GM12878 (cell line): ENCODE data around the gene TGM6. TPM values are rescaled to one million over a fixed set of nuclear protein-coding genes. Genes with fewer than 3 reads are reported as not detected.

Experiments used
- ATAC-seq: fragments of 200-7000 bp; cut with Tn5 transposase; 3 replicates; pipeline ENCODE4 v1.9.1; 2020; ENCODE audit warnings: mild to moderate bottlenecking, moderate library complexity
- BruUV-seq: library from RNA; stranded (reverse); fragments of 400-500 nt; replicated peaks from 2 replicates; lab custom pipeline; 2021; lab: Mats Ljungman, UMichigan
- CTCF ChIA-PET: fragments of 300-600 bp; sonication (Branson Sonifier 250); formaldehyde crosslinking; extraction: SDS; loops from one replicate; lab custom pipeline; 2021; ENCODE audit warnings: inconsistent platforms; lab: Yijun Ruan, JAX
- POLR2A ChIA-PET: fragments of 350-600 bp; formaldehyde crosslinking; extraction: SDS; loops from one replicate; lab custom pipeline; 2021; ENCODE audit warnings: inconsistent platforms; lab: Charles Lee
- RAD21 ChIA-PET: fragments of 300-600 bp; sonication (Branson Sonifier 250); formaldehyde crosslinking; loops from one replicate; lab custom pipeline; 2023; ENCODE audit warnings: antibody characterized with exemption; ENCODE audit not compliant: unreplicated experiment; lab: Charles Lee
- SMC1A ChIA-PET: fragments of 300-600 bp; sonication (Branson Sonifier 250); formaldehyde crosslinking; loops from one replicate; lab custom pipeline; 2023; ENCODE audit not compliant: unreplicated experiment, uncharacterized antibody; lab: Charles Lee
- DNase-seq: peaks from one replicate; pipeline ENCODE4 v3.0.0-alpha.2; 2011; ENCODE audit warnings: low read depth, low spot score
- FAIRE-seq: peaks from 3 replicates; lab custom pipeline; 2011; peaks lifted over from hg19 to GRCh38; lab: Jason Lieb, UNC
- H2AFZ ChIP-seq: 2 replicates; pipeline ENCODE4 v1.6.0; 2011; ENCODE audit warnings: low read depth, low read length, control low read depth; ENCODE audit not compliant: control insufficient read depth
- H3K27ac ChIP-seq: 2 replicates; pipeline ENCODE4 v1.5.1; 2011; ENCODE audit warnings: control low read depth; ENCODE audit not compliant: control insufficient read depth, insufficient read depth
- H3K27me3 ChIP-seq, 2 experiments: replicated peaks in 1 of 2; 2 replicates each; pipeline versions ENCODE4 v1.6.0 to v1.6.1; 2011; ENCODE audit warnings: low read length in 1 of 2; ENCODE audit not compliant: control insufficient read depth in 2 of 2, insufficient read depth in 2 of 2
- H3K36me3 ChIP-seq, 2 experiments: 2 replicates each; pipeline ENCODE4 v1.5.1; 2011; ENCODE audit warnings: low read length in 1 of 2; ENCODE audit not compliant: control insufficient read depth in 2 of 2, insufficient read depth in 2 of 2
- H3K4me1 ChIP-seq: 2 replicates; pipeline ENCODE4 v1.6.1; 2011; ENCODE audit warnings: mild to moderate bottlenecking, low read length, moderate library complexity, mixed read lengths; ENCODE audit not compliant: control insufficient read depth, insufficient read depth
- H3K4me2 ChIP-seq: 2 replicates; pipeline ENCODE4 v1.6.0; 2011; ENCODE audit warnings: control low read depth; ENCODE audit not compliant: control insufficient read depth, insufficient read depth
- H3K4me3 ChIP-seq: fragments of 200-600 bp; sonication (generic); 2 replicates; pipeline ENCODE4 v1.5.1; 2016
- H3K79me2 ChIP-seq: 2 replicates; pipeline ENCODE4 v1.6.0; 2011; ENCODE audit warnings: low read length; ENCODE audit not compliant: control insufficient read depth, insufficient read depth
- H3K9ac ChIP-seq: 2 replicates; pipeline ENCODE4 v1.8.0; 2011; ENCODE audit warnings: low read length, control low read depth, mixed read lengths; ENCODE audit not compliant: control insufficient read depth, insufficient read depth
- H3K9me3 ChIP-seq: replicated peaks from 3 replicates; pipeline ENCODE4 v1.5.1; 2011; ENCODE audit warnings: mild to moderate bottlenecking, low read length; ENCODE audit not compliant: control insufficient read depth, insufficient read depth
- H4K20me1 ChIP-seq: 2 replicates; pipeline ENCODE4 v1.6.0; 2011; ENCODE audit not compliant: control insufficient read depth, insufficient read depth
- ATF2 ChIP-seq: IDR thresholded peaks from 2 replicates; pipeline ENCODE4 v1.6.1; 2012; ENCODE audit warnings: low read length, inconsistent platforms
- BCL11A ChIP-seq: IDR thresholded peaks from 2 replicates; pipeline ENCODE4 v1.6.1; 2011; ENCODE audit warnings: low read depth, low read length
- CUX1 ChIP-seq: IDR thresholded peaks from 2 replicates; pipeline ENCODE4 v1.6.1; 2012; ENCODE audit warnings: improper control_type of control experiment, low read depth, low read length; ENCODE audit not compliant: insufficient replicate concordance
- EED ChIP-seq: sonication (generic); IDR thresholded peaks from 2 replicates; pipeline ENCODE4 v1.6.1; 2016; ENCODE audit warnings: antibody characterized with exemption, low read depth
- FOS ChIP-seq: IDR thresholded peaks from 3 replicates; pipeline ENCODE4 v1.6.1; 2011; ENCODE audit warnings: borderline replicate concordance; ENCODE audit not compliant: insufficient read length; ENCODE audit errors: extremely low read depth
- KLF5 ChIP-seq: fragments of 450-650 bp; IDR thresholded peaks from 2 replicates; pipeline ENCODE4 v1.6.1; 2014; ENCODE audit warnings: mild to moderate bottlenecking; ENCODE audit not compliant: partially characterized antibody
- MEF2A ChIP-seq: IDR thresholded peaks from 2 replicates; pipeline ENCODE4 v1.6.1; 2011; ENCODE audit warnings: low read depth, mild to moderate bottlenecking, low read length, moderate library complexity; ENCODE audit not compliant: insufficient read depth
- MYB ChIP-seq: fragments of 150-350 bp; IDR thresholded peaks from 2 replicates; pipeline ENCODE4 v1.6.1; 2014; ENCODE audit warnings: mild to moderate bottlenecking, low read depth, low read length, borderline replicate concordance
- POU2F2 ChIP-seq: IDR thresholded peaks from 3 replicates; pipeline ENCODE4 v1.6.1; 2011; ENCODE audit warnings: low read depth, mild to moderate bottlenecking, low read length, borderline replicate concordance
- SKIL ChIP-seq: fragments of 450-650 bp; IDR thresholded peaks from 2 replicates; pipeline ENCODE4 v1.6.1; 2017; ENCODE audit warnings: mild to moderate bottlenecking, low read depth, inconsistent platforms; ENCODE audit not compliant: poor library complexity, severe bottlenecking
- SREBF2 ChIP-seq: IDR thresholded peaks from 2 replicates; pipeline ENCODE4 v1.6.1; 2012; ENCODE audit warnings: mild to moderate bottlenecking, low read length
- SUPT20H ChIP-seq: IDR thresholded peaks from 2 replicates; pipeline ENCODE4 v1.6.1; 2011; ENCODE audit warnings: low read depth, mild to moderate bottlenecking, low read length, moderate library complexity, borderline replicate concordance; ENCODE audit not compliant: control insufficient read depth
- TCF12 ChIP-seq: IDR thresholded peaks from 2 replicates; pipeline ENCODE4 v1.6.1; 2011; ENCODE audit warnings: low read depth, mild to moderate bottlenecking, low read length
- YBX1 ChIP-seq: fragments of 450-650 bp; IDR thresholded peaks from 2 replicates; pipeline ENCODE4 v1.6.1; 2016; ENCODE audit warnings: antibody characterized with exemption
- ZZZ3 ChIP-seq: IDR thresholded peaks from 2 replicates; pipeline ENCODE4 v1.6.1; 2011; ENCODE audit warnings: low read depth; ENCODE audit not compliant: control insufficient read depth, insufficient read length
- WGBS: methylation state at CpG from one replicate; pipeline ENCODE4 v1.1.6; 2016; ENCODE audit warnings: low lambda C conversion rate; ENCODE audit not compliant: insufficient replicate concordance, insufficient coverage; ENCODE audit errors: missing lambda C conversion rate; 5-methylcytosine and 5-hydroxymethylcytosine counted together
- in situ Hi-C: fragments of 300-500 bp; cut with MboI; formaldehyde crosslinking; loops from 9 replicates; pipeline ENCODE4 v1.14.3; 2018; ENCODE audit warnings: mixed read lengths
- intact Hi-C: fragments of 100-400 bp; cut with micrococcal nuclease; formaldehyde crosslinking; loops from one replicate; pipeline ENCODE4 v1.14.2; 2022; ENCODE audit not compliant: unreplicated experiment
- polyA plus RNA-seq, 11 experiments: library from polyadenylated mRNA; depleted of rRNA in 4 of 11; unstranded in 6 of 11; stranded (reverse) in 5 of 11; fragments of >200 nt; fragmentation: Nextera tagmentation in 4 of 11; fragmentation: Illumina TruSeq in 1 of 11; extraction: Ambion mirVana in 4 of 11; extraction: Trizol in 1 of 11; gene quantifications; 1 replicate in 1 of 11; 2 replicates in 10 of 11; pipeline versions ENCODE4 v1.2.1 to v1.2.3, GENCODE V29; 2011 to 2016; ENCODE audit warnings: inconsistent platforms in 2 of 11, missing spikeins in 2 of 11, low read depth in 1 of 11
- total RNA-seq, 4 experiments: library from RNA; depleted of rRNA in 3 of 4; stranded (reverse); fragments of >200 nt in 3 of 4; fragmentation: Illumina TruSeq in 1 of 4; extraction: Trizol in 1 of 4; gene quantifications; 2 replicates each; pipeline versions ENCODE4 v1.2.1 to v1.2.3, GENCODE V29; 2013 to 2021

The TGM6 gene
- total and polyA plus RNA-seq, 10 of the 15 experiments (the other 5 are each of a cell fraction or from before 2014, with no cell fraction given), result not detected

- intact Hi-C loops (no loop called here), in situ Hi-C loops (no loop called here)
- H4K20me1 ChIP-seq, result no peaks in the 10 kb centered on the region
- no peaks in the 10 kb centered on the region for H3K79me2 ChIP-seq
- no peak overlapping the region for H3K9ac ChIP-seq
- POLR2A ChIA-PET, result no interaction called here
- TF ChIP-seq TCF12 (no peak), SREBF2 (no peak), POU2F2 (no peak), SUPT20H (no peak), YBX1 (no peak), KLF5 (no peak), ATF2 (no peak), CUX1 (no peak), FOS (no peak), EED (no peak), MEF2A (no peak), ZZZ3 (no peak), BCL11A (no peak), SKIL (no peak), MYB (no peak)
- TF ChIP-seq, all 136 proteins: peak for 0
- no peak for FAIRE-seq
- Histone ChIP-seq H3K36me3 (no peaks in the 10 kb centered on the region), H3K4me3 (no peak overlapping the region), H3K4me2 (no peak overlapping the region), H3K4me1 (no peaks in the 10 kb centered on the region), H2AFZ (no peak overlapping the region), H3K27ac (no peak overlapping the region), H3K27me3 (0 out of 4 replicates have a peak, but pooled peaks cover 0 to 2% of the 10 kb centered on the region in 2 experiments), H3K9me3 (no peaks in the 10 kb centered on the region; the same call in 2 of the 3 replicates)
- no peak for DNase-seq
- BruUV-seq, result no TSS peak
- WGBS, result 73% methylated on average over 16 of the region's 16 CpGs
- CTCF ChIA-PET, result interaction anchor here (1.1 kb wide), 1 partner anchor 52 kb away, joined by 5 read pairs; no protein-coding TSS in a partner anchor
- ATAC-seq, result no peak
- SMC1A ChIA-PET, result no interaction called here
- RAD21 ChIA-PET, result no interaction called here
Measured at GRCh38 chr20:2399390-2399789, 18.7 kb downstream of the TGM6 start.
